Activated CD4-positive, alpha-beta T cell treated with anti-CD3 and anti-CD28 coated beads, Interleukin-2, amount 10 ng/mL, durations not matched to agents 24 days and 14 days (primary cell): ENCODE results near the gene PSPN. TPM values are rescaled to one million over a fixed set of nuclear protein-coding genes. Genes with fewer than 3 reads are reported as not detected.
"Not testable (repeated sequence)": the region's sequence is repeated elsewhere in the genome, so short reads cannot be mapped to it uniquely, and the experiment has no call there.

Experiments used
- DNase-seq: peaks from one replicate; pipeline ENCODE4 v3.0.0; 2022
- H3K27ac Mint-ChIP-seq: one replicate; pipeline ENCODE4 v1.8.0; 2022; ENCODE audit warnings: mild to moderate bottlenecking, mixed read lengths
- H3K27me3 Mint-ChIP-seq: one replicate; pipeline ENCODE4 v1.8.0; 2022; ENCODE audit warnings: mixed read lengths
- H3K36me3 Mint-ChIP-seq: one replicate; pipeline ENCODE4 v1.8.0; 2022; ENCODE audit warnings: low read depth, mild to moderate bottlenecking, mixed read lengths
- H3K4me1 Mint-ChIP-seq: one replicate; pipeline ENCODE4 v1.8.0; 2021; ENCODE audit warnings: mixed read lengths
- H3K4me3 Mint-ChIP-seq: one replicate; pipeline ENCODE4 v1.8.0; 2022; ENCODE audit warnings: mild to moderate bottlenecking, moderate library complexity, mixed read lengths
- H3K9me3 Mint-ChIP-seq: one replicate; pipeline ENCODE4 v1.8.0; 2021; ENCODE audit warnings: mixed read lengths
- intact Hi-C: fragments of 100-400 bp; cut with micrococcal nuclease; formaldehyde crosslinking; loops from one replicate; pipeline ENCODE4 v1.15.1; 2023
- total RNA-seq: library from RNA; stranded (reverse); gene quantifications from 2 replicates; pipeline ENCODE4 v1.2.3, GENCODE V29; 2022

Gene PSPN
- total RNA-seq, 1 donor from 2014 or later, result 1.5 TPM

- H3K4me1 Mint-ChIP-seq, result no peaks in the 10 kb centered on the region
- no peak overlapping the region for H3K4me3 Mint-ChIP-seq
- H3K27ac Mint-ChIP-seq, result no peak overlapping the region
- peaks cover 41% of the 10 kb centered on the region for H3K36me3 Mint-ChIP-seq
- intact Hi-C loops, result no loop called here
- no peaks in the 10 kb centered on the region for H3K9me3 Mint-ChIP-seq
- DNase-seq, result no peak
- H3K27me3 Mint-ChIP-seq, result no peaks in the 10 kb centered on the region
Observed at GRCh38 chr19:6413721-6414643, 38.2 kb upstream of the PSPN start.

GRCh38 chr19:6413291-6413690 is 37.6 kb upstream of the PSPN start:
- no peak overlapping the region for H3K4me3 Mint-ChIP-seq
- no peaks in the 10 kb centered on the region for H3K4me1 Mint-ChIP-seq
- peaks cover 34% of the 10 kb centered on the region for H3K36me3 Mint-ChIP-seq
- intact Hi-C loops, result no loop called here
- no peaks in the 10 kb centered on the region for H3K9me3 Mint-ChIP-seq
- no peaks in the 10 kb centered on the region for H3K27me3 Mint-ChIP-seq
- DNase-seq, result no peak
- no peak overlapping the region for H3K27ac Mint-ChIP-seq

GRCh38 chr19:6412447-6413091 is 36.8 kb upstream of the PSPN start:
- peak; percentile 82 for DNase-seq
- Mint-ChIP-seq H3K9me3 (no peaks in the 10 kb centered on the region), H3K36me3 (peaks cover 28% of the 10 kb centered on the region), H3K4me3 (no peak overlapping the region), H3K27me3 (no peaks in the 10 kb centered on the region), H3K4me1 (no peaks in the 10 kb centered on the region), H3K27ac (no peak overlapping the region)
- intact Hi-C loops, result no loop called here

- Mint-ChIP-seq H3K36me3 (peaks cover 24% of the 10 kb centered on the region), H3K27me3 (no peaks in the 10 kb centered on the region)
Observed at GRCh38 chr19:6412061-6412446, 36.3 kb upstream of the PSPN start.

GRCh38 chr19:6409346-6409745 is 33.6 kb upstream of the PSPN start:
- H3K36me3 Mint-ChIP-seq, result peaks cover 14% of the 10 kb centered on the region
- no peaks in the 10 kb centered on the region for H3K4me1 Mint-ChIP-seq
- no peaks in the 10 kb centered on the region for H3K27me3 Mint-ChIP-seq

More at GRCh38 chr19:6412061-6412446, 36.3 kb upstream of the PSPN start:
- DNase-seq, result no peak
- Mint-ChIP-seq H3K4me1 (no peaks in the 10 kb centered on the region), H3K27ac (no peak overlapping the region), H3K9me3 (no peaks in the 10 kb centered on the region), H3K4me3 (no peak overlapping the region)
- intact Hi-C loops, result no loop called here

GRCh38 chr19:6406401-6406800 is 30.7 kb upstream of the PSPN start:
- no peaks in the 10 kb centered on the region for H3K9me3 Mint-ChIP-seq
- H3K27me3 Mint-ChIP-seq, result no peaks in the 10 kb centered on the region
- no peak overlapping the region for H3K4me3 Mint-ChIP-seq
- no peaks in the 10 kb centered on the region for H3K4me1 Mint-ChIP-seq
- intact Hi-C loops, result no loop called here
- H3K27ac Mint-ChIP-seq, result no peak overlapping the region
- no peaks in the 10 kb centered on the region for H3K36me3 Mint-ChIP-seq
- no peak for DNase-seq

More at GRCh38 chr19:6409346-6409745, 33.6 kb upstream of the PSPN start:
- Mint-ChIP-seq H3K4me3 (no peak overlapping the region), H3K9me3 (no peaks in the 10 kb centered on the region), H3K27ac (no peak overlapping the region)
- no peak for DNase-seq
- intact Hi-C loops, result no loop called here

- no peaks in the 10 kb centered on the region for H3K9me3 Mint-ChIP-seq
- H3K4me3 Mint-ChIP-seq, result no peak overlapping the region
- H3K36me3 Mint-ChIP-seq, result no peaks in the 10 kb centered on the region
- no peaks in the 10 kb centered on the region for H3K27me3 Mint-ChIP-seq
- no peak overlapping the region for H3K27ac Mint-ChIP-seq
- intact Hi-C loops, result no loop called here
- no peaks in the 10 kb centered on the region for H3K4me1 Mint-ChIP-seq
- DNase-seq, result no peak
Observed at GRCh38 chr19:6402837-6403608, 27.3 kb upstream of the PSPN start.

GRCh38 chr19:6402058-6402457 is 26.3 kb upstream of the PSPN start:
- intact Hi-C loops, result no loop called here
- H3K36me3 Mint-ChIP-seq, result no peaks in the 10 kb centered on the region
- no peaks in the 10 kb centered on the region for H3K27me3 Mint-ChIP-seq

GRCh38 chr19:6400062-6400944 is 24.6 kb upstream of the PSPN start:
- not testable (repeated sequence) for H3K27ac Mint-ChIP-seq, DNase-seq

More at GRCh38 chr19:6402058-6402457, 26.3 kb upstream of the PSPN start:
- Mint-ChIP-seq H3K9me3 (no peaks in the 10 kb centered on the region), H3K4me1 (no peaks in the 10 kb centered on the region), H3K27ac (no peak overlapping the region), H3K4me3 (no peak overlapping the region)
- DNase-seq, result no peak

GRCh38 chr19:6396305-6396704 is 20.6 kb upstream of the PSPN start:
- intact Hi-C loops, result no loop called here
- H3K27ac Mint-ChIP-seq, result no peak overlapping the region
- H3K4me1 Mint-ChIP-seq, result peaks cover 13% of the 10 kb centered on the region
- no peaks in the 10 kb centered on the region for H3K27me3 Mint-ChIP-seq
- H3K36me3 Mint-ChIP-seq, result peaks cover 7% of the 10 kb centered on the region
- no peak overlapping the region for H3K4me3 Mint-ChIP-seq
- DNase-seq, result no peak
- no peaks in the 10 kb centered on the region for H3K9me3 Mint-ChIP-seq

More at GRCh38 chr19:6400062-6400944, 24.6 kb upstream of the PSPN start:
- H3K27me3 Mint-ChIP-seq, H3K4me3 Mint-ChIP-seq, intact Hi-C loops, H3K4me1 Mint-ChIP-seq, H3K9me3 Mint-ChIP-seq, H3K36me3 Mint-ChIP-seq: not testable (repeated sequence)

- intact Hi-C loops, result no loop called here
- H3K4me3 Mint-ChIP-seq, result peak overlapping the region; percentile 29
- H3K9me3 Mint-ChIP-seq, result no peaks in the 10 kb centered on the region
- no peaks in the 10 kb centered on the region for H3K27me3 Mint-ChIP-seq
- no peak for DNase-seq
- H3K36me3 Mint-ChIP-seq, result peaks cover 13% of the 10 kb centered on the region
- peaks cover 17% of the 10 kb centered on the region for H3K4me1 Mint-ChIP-seq
- peak overlapping the region; percentile 20 for H3K27ac Mint-ChIP-seq
Observed at GRCh38 chr19:6394831-6395230, 19.1 kb upstream of the PSPN start.

- intact Hi-C loops, result loop anchor here (1.0 to 2.0 kb wide), 4 partner anchors 21 to 67 kb away; partner anchors contain the start of gene CLPP
- peak overlapping the region; percentile 95 for H3K27ac Mint-ChIP-seq
- H3K4me1 Mint-ChIP-seq, result peaks cover 17% of the 10 kb centered on the region
- peaks cover 17% of the 10 kb centered on the region for H3K36me3 Mint-ChIP-seq
- H3K4me3 Mint-ChIP-seq, result peak overlapping the region; percentile 90
- DNase-seq, result no peak
- no peaks in the 10 kb centered on the region for H3K9me3 Mint-ChIP-seq
- no peaks in the 10 kb centered on the region for H3K27me3 Mint-ChIP-seq
Observed at GRCh38 chr19:6393983-6394412, 18.3 kb upstream of the PSPN start.
